ENCODE results near the gene TMEM209.

The TMEM209 gene

GRCh38 chr7:130140551-130141160, 64.5 kb downstream of the TMEM209 start:
- Histone ChIP-seq H3K4me3 (ENCODE audit: low read depth, low read length) (no peak overlapping the region), H3K36me3 (peaks cover 10% of the 10 kb centered on the region), H3K27me3 (no peaks in the 10 kb centered on the region), H3K9me3 (no peaks in the 10 kb centered on the region), H3K4me1 (peaks cover 10% of the 10 kb centered on the region)
- DNase-seq = no peak
- TF ChIP-seq CTCF (IDR thresholded peaks at IDR 0.05; ENCODE audit: low read depth, low read length) = no peak

GRCh38 chr7:130139193-130139960, 65.8 kb downstream of the TMEM209 start:
- H3K27me3 ChIP-seq = no peaks in the 10 kb centered on the region
- TF ChIP-seq CTCF (IDR thresholded peaks at IDR 0.05; ENCODE audit: low read depth, low read length) = no peak
- no peaks in the 10 kb centered on the region for H3K9me3 ChIP-seq
- peaks cover 14% of the 10 kb centered on the region for H3K4me1 ChIP-seq
- no peak for DNase-seq
- H3K4me3 ChIP-seq (ENCODE audit: low read depth, low read length) = no peak overlapping the region
- H3K36me3 ChIP-seq = peaks cover 14% of the 10 kb centered on the region

- no peaks in the 10 kb centered on the region for H3K27me3 ChIP-seq
- DNase-seq = no peak
- H3K4me3 ChIP-seq (ENCODE audit: low read depth, low read length) = no peak overlapping the region
- no peak for TF ChIP-seq CTCF (IDR thresholded peaks at IDR 0.05; ENCODE audit: low read depth, low read length)
- H3K4me1 ChIP-seq = peaks cover 14% of the 10 kb centered on the region
- H3K9me3 ChIP-seq = no peaks in the 10 kb centered on the region
- H3K36me3 ChIP-seq = peaks cover 21% of the 10 kb centered on the region
Measured at GRCh38 chr7:130137207-130137606, 68.0 kb downstream of the TMEM209 start.

GRCh38 chr7:130136579-130137167, 68.5 kb downstream of the TMEM209 start:
- peaks cover 21% of the 10 kb centered on the region for H3K36me3 ChIP-seq
- peaks cover 13% of the 10 kb centered on the region for H3K4me1 ChIP-seq
- TF ChIP-seq CTCF (IDR thresholded peaks at IDR 0.05; ENCODE audit: low read depth, low read length) = no peak
- H3K27me3 ChIP-seq = no peaks in the 10 kb centered on the region
- no peak for DNase-seq
- H3K4me3 ChIP-seq (ENCODE audit: low read depth, low read length) = no peak overlapping the region
- no peaks in the 10 kb centered on the region for H3K9me3 ChIP-seq

- no peak overlapping the region for H3K4me3 ChIP-seq (ENCODE audit: low read depth, low read length)
- no peak for TF ChIP-seq CTCF (IDR thresholded peaks at IDR 0.05; ENCODE audit: low read depth, low read length)
- no peaks in the 10 kb centered on the region for H3K27me3 ChIP-seq
- no peak for DNase-seq
- H3K4me1 ChIP-seq = peaks cover 5% of the 10 kb centered on the region
- H3K9me3 ChIP-seq = no peaks in the 10 kb centered on the region
- H3K36me3 ChIP-seq = peaks cover 26% of the 10 kb centered on the region
Measured at GRCh38 chr7:130135208-130136205, 69.7 kb downstream of the TMEM209 start.
